ENCODE results near the gene HSPA1L. TPM values are rescaled to one million over a fixed set of nuclear protein-coding genes. Genes with fewer than 3 reads are reported as not detected.

The HSPA1L gene
- total RNA-seq, 1 donor from 2014 or later = 0.53 TPM

DNA sequence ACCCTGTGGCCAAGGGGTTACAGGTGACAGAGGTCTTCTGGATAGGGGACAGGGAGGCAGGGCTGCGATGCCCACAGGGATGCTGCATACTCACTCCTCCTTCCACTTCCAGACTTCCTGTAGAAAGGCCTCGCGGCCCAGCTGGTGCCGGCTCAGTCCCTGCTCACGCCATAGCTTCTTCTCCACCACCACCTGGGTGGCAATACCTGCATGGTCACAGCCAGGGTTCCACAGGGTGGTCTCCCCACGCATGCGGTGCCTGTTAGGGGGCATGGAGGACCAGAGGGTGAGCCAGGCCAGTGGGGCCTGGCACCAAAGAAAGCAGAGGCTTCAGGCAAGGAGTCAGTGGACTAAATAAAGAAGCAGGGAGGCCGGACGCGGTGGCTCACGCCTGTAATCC lies 29.6 kb downstream of the HSPA1L start:
- DNase-seq (ENCODE audit: extremely low read depth, low read depth, low spot score) = no peak

DNA sequence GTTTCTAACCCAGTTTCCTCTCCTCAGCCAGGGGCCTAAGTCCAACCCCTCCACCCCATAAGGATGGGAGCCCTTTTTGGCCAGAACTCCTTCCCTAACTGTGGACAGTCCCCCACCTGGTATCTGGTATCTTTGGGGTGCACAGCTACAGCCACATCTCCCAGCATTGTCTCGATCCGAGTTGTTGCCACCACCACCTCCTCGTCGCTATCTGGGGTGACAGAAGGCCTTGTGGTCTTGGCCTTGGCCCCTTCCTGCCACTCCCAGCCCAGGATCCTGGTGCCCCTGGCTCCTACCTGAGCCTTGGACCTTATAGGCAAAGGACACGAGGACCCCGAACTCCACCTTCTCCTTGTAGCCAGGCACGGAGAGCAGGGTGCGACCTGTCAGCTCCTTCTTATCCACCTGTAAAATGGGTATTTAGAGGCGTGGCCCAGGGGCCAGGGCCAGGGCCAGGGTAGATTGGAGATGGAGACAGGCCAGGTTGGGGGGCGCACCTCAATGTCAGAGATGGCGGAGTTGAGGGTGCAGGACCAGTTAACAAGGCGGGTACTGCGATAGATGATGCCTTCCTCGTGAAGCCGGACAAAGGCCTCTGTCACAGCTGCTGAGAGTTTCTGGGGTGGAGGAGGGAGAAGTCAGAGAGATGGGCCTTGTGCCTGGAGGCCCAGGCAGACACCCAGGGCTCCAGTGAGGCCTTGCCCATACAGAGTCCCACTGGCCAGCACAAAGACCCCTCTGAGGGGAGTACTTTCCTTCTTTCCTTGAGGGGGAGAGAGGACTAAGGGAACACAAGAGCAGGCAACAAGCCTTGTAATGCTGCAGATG lies 30.8 kb downstream of the HSPA1L start:
- DNase-seq (ENCODE audit: extremely low read depth, low read depth, low spot score) = no peak

DNA sequence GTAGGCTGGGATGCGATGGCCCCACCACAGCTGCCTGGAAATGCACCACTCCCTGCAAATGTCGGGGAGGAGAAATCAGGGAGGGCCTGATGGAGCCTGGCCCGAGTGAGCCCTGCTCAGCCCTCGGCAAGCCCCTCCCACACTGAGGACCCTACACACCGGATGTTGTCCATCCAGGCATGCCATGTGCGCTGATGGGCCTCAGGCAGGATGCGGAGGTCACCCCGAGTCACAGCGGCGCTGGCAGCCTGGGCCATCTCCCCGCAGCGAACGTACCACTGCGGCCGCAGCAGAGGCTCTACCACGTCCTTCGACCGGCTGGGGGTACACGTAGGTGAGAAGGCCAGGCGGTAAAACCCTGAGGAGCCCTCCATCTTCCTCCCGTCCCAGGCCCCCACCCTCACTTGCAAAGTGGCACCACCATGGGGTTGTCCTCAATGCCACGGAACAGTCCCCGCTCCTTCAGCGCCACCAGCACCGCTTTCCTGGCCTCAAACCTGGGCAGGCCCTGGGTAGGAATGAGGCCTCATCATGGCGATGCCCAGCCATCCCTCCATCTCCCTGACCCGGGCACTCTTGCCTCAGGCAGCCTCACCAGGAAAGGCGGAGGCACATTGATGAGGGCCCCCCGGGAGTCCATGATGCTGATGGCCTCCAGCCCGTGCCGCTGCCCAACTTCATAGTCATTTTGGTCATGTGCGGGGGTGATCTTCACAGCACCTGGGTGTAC lies 32.8 kb downstream of the HSPA1L start:
- no peak for DNase-seq (ENCODE audit: extremely low read depth, low read depth, low spot score)

DNA sequence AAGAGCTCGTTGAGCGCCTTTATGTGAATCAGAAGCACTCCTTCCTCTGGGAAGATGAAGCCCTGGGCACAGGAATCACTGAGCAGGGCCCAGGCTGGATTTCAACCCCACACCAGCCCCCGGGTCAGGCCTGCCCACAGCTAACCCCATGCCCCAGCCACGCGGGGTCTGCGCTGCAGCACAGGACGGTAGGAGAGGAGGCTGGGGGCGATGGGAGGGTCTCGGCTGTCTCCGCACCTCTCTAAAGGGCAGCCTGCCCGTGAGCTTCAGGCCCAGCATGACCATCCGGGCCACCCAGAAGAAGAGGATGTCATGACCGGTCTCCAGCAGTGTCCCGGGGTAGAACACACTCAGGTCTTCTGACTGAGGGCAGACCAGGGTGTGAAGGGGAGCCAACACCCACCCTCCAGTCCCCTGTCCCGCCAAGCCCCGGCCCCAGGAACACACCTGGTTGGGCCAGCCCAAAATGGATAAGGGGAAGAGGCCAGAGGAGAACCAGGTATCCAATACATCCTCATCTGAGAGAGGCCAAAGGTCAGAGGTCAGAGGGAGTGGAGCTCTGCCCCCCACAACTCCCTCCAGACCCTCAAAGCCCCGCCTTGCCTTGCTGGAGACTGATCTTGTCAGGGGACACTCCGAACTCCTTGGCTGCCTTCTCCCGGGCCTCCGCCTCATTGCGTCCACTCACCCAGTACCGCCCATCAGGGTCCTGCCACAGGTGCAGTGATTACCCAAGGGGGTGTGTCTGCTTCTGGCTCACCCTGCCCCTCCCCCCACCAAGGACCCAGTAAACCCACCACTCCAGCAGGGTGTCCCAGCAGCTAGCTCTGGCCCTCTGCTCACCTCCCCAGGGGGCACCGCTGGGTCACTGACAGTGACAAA lies 33.6 kb downstream of the HSPA1L start:
- no peak for DNase-seq (ENCODE audit: extremely low read depth, low read depth, low spot score)

DNA sequence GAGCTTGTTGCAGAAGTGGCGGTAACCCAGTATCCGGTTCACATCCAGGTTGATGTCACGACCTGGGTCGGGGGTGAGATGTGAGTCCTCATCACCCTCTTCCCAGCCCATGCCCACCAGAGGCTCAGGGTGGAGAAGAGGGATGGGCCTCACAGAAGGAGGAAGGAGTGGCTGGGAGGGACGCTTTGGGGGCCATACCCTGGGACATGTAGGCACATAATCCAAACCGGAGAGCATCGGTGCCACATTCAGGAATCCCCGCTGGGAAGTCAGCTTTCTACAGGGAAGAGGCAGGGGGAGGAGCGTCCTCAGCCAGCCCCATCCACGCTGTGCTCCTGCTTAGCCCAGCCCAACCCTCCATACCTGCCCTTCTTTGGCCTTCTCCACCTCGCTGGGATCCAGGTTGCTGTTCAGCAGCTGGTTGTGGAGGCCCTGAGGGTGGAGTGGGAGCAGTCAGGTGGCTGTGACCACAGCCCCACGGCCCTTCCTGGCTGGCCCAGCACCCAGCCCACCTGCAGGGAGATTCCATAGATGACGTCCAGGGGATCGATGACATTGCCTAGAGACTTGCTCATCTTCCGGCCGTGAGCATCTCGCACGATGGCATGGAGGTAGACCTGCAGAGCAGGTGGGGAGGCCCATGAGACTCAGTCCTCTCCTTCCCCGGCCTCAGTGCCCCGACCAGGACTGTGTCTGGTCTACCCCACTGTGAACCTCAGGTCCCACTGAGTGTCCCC lies 34.4 kb downstream of the HSPA1L start:
- no peak for DNase-seq (ENCODE audit: extremely low read depth, low read depth, low spot score)

DNA sequence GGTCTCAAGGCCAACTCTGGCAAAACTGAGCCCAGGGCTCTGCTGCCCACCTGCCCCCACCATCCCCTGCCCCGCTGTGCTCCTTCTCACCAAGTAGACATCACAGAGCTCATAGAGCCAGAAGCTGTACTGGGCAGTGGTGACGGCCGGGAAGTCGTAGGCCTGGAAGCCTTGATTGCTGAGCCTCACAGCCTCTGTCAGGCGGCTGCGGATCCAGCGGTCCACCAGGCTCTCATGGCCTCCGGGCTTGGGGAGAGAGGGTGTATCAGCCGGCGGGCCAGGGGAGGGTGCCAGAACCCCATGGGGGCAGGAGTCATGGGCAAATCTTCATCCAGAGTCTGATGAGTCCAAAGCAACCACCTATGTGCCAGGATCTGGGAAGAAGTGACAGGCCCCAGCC lies 35.2 kb downstream of the HSPA1L start:
- no peak for DNase-seq (ENCODE audit: extremely low read depth, low read depth, low spot score)

DNA sequence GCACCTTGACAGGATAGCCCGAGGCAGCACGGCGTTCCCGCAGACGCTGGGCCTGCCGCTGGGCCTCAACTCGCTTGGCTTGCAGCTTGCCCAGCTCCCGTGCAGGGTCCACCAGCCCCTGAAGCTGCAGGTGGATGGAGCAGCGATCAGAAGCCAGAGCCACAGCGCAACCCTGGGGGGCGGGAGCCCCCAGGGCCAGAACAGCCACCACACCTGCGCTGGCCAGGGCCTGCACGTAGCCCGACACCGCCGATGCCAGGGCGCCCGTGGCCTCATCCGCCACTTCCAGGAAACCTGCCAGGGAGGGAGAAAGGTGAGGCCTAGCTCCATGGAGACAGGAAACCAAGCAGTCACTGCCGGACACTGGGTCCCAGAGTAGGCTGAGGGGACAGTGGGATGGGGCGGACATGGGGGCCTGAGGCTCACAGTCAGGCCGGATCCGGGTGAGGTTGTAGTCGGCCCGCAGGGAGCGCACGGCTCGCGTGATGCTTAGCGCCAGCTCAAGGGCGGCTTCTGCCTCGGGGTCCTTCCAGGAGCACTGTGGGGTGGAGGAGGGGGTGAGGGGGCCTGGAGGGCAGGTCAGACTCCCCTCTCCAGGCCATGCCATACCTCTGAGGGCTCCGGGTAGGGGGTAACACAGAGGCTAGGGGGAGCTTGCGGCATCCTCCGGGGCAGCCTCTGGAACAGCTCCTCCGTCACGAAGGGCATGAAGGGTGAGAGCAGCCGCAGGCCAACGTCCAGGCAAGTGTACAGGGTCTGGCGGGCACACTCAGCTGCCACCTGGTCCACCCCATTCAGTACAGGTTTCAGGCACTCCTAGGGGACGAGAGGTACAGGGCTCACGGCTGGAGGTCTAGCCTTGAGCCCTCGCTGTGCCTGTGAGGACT lies 35.8 kb downstream of the HSPA1L start:
- DNase-seq (ENCODE audit: extremely low read depth, low read depth, low spot score) = no peak

DNA sequence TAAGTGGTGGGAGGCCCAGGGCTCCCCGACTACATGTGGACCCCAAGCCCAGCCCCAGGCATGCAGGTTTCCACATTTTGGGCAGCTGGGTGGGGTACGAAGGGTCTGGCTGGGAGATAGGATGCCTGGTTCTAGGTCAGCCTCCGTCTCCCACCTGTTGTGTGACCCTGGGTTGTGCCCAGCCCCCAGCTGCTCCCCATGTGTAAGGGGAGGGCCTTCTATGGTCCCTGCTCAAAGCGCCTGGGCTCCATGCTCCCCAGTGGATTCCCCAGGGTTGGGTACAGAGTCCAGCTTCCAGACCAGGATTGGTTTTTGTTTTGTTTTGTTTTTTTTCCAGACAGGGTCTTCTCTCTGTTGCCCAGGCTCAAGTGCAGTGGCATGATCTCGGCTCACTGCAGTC lies 36.9 kb downstream of the HSPA1L start:
- no peak for DNase-seq (ENCODE audit: extremely low read depth, low read depth, low spot score)

DNA sequence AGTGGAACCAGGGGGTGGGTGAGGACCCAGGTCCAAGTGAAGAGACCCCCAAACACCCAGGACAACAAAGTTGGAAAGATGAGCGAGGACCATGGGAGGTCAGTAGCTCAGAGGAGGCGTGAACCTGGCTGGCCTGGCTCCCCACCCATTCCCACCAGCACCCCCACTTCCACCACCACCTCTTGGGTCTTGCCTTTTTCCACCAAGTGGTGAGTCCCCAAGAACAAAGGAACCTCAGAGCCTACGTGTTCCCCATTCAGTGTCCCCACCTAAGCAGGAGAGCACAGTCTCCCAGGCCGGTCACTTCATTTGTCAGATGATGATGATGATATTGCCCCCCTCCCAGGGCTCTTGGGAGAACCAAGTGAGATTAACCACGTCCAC lies 37.4 kb downstream of the HSPA1L start:
- no peak for DNase-seq (ENCODE audit: extremely low read depth, low read depth, low spot score)

DNA sequence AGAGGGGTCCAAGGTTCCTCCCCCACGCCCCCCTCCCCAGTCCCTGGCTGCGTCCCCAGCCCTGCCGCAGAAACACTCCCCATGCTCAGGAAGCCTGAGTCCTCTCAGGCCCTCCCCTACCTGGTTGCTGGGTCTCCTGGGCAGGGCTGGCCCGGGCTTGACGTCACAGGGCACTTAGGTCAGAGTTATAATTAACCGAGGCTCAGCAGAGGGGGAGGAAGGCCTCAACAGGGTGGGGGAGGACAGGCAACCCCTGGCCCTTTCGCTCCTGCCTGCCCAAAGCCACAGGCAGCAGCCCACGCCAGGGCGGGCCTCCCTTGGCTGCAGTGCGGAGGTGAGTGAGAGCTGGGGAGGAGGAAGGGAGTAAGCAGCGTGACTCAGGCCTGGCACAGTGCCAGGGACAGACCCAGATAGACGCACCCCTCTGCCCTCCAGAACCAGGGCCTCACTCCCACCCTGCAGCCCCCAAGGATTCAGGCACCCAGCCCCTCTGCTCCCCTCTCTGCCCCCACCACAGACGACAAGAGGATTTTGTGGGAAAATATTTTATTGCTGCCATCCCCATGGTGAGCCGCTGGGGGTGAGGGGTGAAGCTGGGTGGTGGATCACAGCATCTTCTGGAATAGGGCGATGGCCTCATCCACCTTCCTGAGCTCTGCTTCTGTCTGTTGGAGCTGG lies 38.0 kb downstream of the HSPA1L start, which contains the start of gene VWA7:
VWA7 (minus strand) TSS at position 340 of the 678 bp plus-strand sequence. CDS start 549 bp downstream, outside the sequence.
- DNase-seq (ENCODE audit: extremely low read depth, low read depth, low spot score) = no peak

DNA sequence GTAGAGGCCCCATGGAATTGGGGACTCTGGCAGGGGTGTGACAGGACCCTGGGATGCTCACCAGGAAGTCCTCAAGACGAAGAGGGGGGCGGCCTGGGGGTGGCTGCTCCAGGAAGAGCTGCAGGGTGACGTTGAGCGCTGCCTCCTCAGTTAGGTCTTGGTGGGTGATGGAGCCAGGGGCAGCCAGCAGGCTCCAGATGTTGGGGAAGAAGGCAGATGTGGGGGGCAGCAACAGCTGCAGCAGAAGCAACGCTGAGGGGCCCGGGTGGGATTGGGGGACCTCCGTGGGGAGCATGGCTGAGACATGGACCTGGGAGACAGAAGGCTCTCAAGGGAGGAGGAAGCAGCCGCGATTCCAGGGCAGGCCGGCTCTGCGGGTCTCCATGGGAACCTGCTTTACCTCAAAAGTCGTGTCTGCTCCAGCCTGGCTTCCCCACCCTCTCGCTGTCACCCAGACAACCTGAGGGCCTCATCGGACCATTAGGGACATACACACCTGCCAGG lies 38.5 kb downstream of the HSPA1L start:
- DNase-seq (ENCODE audit: extremely low read depth, low read depth, low spot score) = no peak

DNA sequence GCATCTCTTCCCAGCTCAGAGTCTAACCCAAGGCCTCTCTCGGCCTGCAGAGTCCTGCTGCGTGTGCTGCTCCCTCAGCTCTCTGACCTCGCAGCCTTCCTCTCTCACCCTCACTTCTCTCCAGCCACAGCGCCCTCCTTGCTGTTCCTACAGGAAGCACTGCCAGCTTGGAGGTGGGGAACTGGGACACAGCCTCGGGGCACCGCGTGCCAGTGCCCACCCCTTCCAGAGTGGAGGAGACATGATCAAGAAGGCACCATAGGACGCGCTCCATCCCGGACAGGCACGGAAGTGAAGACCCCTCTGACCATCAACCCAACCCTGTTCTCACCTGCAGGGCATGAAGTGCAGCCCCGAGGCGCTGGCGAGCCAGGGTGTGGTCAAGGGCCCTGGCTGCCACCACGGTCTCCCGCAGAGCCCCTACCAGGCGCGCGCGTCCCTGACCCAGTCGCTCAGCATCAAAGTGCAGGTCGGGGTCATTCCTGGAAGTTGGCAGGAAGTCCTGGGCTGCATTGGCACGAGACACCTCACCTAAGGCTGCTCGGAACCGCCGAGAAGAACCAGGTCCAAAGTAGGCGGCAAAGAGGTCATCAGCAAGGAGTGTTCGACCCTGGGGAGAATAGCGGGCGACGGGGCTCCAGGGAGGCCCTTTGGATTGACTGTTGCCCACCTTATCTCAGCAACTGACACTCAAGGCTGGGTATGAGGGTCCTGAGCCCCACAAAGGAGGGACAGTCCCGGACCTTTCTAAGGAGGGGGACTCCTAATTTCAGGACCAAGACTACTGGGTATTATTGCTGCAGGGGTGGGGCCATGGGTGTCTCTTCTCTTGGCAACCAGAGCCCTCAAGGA lies 39.2 kb downstream of the HSPA1L start:
- no peak for DNase-seq (ENCODE audit: extremely low read depth, low read depth, low spot score)

DNA sequence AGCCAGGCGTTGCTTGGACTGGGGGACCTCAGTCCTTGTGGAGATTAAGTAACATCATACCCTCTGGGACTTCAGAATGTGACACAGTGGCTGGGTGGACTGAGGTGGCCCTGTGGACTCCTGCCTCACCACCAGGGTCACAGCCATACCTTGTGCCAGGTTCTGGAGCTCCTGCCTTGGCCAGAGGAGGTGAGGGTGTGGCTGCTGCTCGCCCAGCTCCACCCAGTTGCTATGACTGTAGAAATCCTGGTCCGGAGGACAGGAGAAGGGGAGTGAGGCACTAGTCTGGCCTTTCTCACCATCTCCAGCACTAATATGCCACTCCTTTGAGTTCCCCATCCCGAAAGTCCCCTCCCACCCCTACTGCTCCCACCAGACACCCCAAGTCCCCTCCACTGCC lies 39.9 kb downstream of the HSPA1L start:
- no peak for DNase-seq (ENCODE audit: extremely low read depth, low read depth, low spot score)

DNA sequence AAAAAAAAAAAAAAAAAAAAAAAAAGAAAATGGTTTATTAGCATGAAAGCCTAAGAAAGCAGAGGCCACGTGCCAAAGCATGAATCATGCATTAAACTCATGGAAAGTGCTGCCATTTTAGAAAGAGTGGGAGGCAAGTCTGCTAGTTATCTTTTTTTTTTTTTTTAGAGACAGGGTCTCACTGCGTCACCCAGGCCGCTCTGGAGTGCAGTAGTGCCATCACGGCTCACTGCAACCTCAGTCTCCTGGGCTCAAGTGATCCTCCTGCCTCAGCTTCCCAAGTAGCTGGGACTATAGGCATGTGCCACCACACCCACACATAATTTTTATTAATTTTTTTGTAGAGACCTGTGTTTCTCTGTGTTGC lies 43.1 kb downstream of the HSPA1L start:
- DNase-seq (ENCODE audit: extremely low read depth, low read depth, low spot score) = no peak

DNA sequence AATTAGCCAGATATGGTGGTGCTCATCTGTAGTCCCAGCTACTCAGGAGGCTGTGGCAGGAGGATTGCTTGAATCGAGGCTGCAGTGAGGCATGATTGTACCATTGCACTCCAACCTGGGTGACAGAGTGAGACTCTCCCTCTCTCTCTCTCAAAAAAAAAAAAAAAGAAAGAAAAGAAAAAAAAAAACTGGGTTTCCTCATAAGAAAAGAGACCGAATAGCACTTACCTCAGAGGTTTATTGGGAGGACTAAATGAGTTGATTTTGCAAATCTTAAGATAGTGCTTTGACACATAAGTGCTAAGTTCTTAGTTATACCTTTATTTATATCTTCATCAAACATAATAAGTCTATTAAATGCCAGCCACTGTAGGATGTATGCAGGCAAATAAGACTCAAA lies 44.2 kb downstream of the HSPA1L start:
- no peak for DNase-seq (ENCODE audit: extremely low read depth, low read depth, low spot score)

DNA sequence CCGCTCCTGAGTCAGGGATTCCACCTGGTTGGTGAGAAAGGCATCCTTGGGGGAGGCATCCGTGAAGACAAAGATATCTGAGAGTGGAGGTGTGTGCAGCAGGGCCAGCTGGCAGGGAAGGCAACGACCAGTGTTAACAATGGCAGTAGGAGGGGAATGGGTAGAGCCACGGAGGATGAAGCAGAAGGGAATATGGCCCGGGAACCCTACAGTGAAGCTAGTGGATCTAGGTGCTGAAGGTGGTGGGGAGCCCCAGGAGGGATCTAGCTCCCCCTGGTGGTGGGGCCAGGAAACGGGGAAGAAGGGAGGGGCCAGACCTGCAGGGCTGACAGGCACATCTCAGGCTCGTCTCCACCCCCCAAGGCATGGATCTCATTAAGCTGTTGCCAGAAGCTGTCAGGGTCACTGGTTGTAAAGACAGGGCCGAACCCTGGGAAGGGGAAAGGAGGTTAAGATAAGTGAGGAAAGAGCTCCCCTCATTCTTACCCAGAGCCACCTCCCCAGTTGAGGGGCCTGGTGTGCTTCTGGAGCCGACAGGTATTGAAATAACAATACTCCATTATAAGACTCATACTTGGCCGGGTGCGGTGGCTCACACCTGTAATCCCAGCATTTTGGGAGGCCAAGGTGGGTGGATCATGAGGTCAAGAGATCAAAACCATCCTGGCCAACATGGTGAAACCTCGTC lies 45.3 kb downstream of the HSPA1L start:
- no peak for DNase-seq (ENCODE audit: extremely low read depth, low read depth, low spot score)
